GM13976 (cell line): ENCODE results near the gene FTH1.
"Not testable (repeated sequence)": the region's sequence is repeated elsewhere in the genome, so short reads cannot be mapped to it uniquely, and the experiment has no call there.

Source experiments
- DNase-seq: peaks from one replicate; pipeline ENCODE4 v3.0.0; 2012; ENCODE audit warnings: low spot score
- in situ Hi-C: fragments of 300-500 bp; cut with MboI; formaldehyde crosslinking; loops from one replicate; pipeline ENCODE4 v1.12.0; 2022; ENCODE audit warnings: low sequenced_read_pairs, mixed read lengths, inconsistent platforms; ENCODE audit not compliant: unreplicated experiment
- TF ChIP-seq, protein P1 (sequence below): IDR thresholded peaks from 2 replicates; pipeline ENCODE4 v1.5.1; 2012; ENCODE audit warnings: borderline replicate concordance, mild to moderate bottlenecking; ENCODE audit not compliant: insufficient read depth; ENCODE audit errors: extremely low read depth, missing control alignments, control extremely low read depth

FTH1 gene

DNA sequence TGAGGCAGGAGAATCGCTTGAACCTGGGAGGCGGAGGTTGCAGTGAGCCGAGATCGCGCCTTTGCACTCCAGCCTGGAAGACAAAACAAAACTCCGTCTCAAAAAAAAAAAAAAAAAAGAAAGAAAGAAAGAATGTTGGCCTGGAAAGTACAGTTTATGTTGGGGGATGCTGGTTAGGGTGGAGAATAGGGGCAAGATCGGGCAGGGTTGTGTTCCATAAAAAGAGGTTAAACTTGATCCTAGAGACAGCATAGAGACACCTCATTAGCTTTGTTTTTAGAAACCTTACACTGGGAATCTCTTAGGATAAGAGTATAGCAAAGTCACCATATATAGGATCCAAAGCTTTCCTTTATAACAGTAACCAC lies 1.9 kb upstream of the FTH1 start:
- in situ Hi-C loops = loop anchor here (10.0 kb wide), 1 partner anchor 105 kb away; no protein-coding TSS in a partner anchor
- TF ChIP-seq, protein P1, sequence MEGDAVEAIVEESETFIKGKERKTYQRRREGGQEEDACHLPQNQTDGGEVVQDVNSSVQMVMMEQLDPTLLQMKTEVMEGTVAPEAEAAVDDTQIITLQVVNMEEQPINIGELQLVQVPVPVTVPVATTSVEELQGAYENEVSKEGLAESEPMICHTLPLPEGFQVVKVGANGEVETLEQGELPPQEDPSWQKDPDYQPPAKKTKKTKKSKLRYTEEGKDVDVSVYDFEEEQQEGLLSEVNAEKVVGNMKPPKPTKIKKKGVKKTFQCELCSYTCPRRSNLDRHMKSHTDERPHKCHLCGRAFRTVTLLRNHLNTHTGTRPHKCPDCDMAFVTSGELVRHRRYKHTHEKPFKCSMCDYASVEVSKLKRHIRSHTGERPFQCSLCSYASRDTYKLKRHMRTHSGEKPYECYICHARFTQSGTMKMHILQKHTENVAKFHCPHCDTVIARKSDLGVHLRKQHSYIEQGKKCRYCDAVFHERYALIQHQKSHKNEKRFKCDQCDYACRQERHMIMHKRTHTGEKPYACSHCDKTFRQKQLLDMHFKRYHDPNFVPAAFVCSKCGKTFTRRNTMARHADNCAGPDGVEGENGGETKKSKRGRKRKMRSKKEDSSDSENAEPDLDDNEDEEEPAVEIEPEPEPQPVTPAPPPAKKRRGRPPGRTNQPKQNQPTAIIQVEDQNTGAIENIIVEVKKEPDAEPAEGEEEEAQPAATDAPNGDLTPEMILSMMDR = no peak
- DNase-seq = no peak

DNA sequence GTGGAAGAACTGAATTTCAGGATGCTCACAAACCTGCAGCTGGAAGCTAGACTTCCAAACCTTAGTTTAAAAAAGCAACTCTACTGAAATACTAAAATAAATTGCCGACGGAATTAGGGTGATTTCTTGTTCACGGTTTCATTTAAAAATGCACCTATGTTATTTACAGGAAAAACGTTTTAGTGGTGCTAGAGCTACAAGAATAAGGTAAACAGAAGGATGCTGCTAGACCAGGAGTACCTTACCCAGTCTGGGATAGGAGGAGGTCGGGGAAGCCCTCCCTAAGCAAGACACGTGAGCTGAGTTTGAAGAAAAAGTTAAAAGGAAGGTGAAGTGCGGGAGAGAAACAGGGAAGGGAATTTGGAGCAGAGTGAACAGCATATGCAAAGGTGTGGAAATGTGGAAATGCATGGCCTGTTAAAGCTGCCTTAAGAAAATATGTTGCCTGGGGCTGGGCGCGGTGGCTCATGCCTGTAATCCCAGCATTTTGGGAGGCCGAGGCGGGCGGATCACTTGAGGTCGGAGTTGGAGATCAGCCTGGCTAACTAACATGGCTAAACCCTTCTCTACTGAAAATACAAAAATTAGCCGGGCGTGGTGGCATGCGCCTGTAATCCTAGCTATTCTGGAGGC lies 1.4 kb upstream of the FTH1 start:
- in situ Hi-C loops = loop anchor here (10.0 kb wide), 1 partner anchor 106 kb away; no protein-coding TSS in a partner anchor
- DNase-seq = no peak
- TF ChIP-seq, protein P1 = no peak

DNA sequence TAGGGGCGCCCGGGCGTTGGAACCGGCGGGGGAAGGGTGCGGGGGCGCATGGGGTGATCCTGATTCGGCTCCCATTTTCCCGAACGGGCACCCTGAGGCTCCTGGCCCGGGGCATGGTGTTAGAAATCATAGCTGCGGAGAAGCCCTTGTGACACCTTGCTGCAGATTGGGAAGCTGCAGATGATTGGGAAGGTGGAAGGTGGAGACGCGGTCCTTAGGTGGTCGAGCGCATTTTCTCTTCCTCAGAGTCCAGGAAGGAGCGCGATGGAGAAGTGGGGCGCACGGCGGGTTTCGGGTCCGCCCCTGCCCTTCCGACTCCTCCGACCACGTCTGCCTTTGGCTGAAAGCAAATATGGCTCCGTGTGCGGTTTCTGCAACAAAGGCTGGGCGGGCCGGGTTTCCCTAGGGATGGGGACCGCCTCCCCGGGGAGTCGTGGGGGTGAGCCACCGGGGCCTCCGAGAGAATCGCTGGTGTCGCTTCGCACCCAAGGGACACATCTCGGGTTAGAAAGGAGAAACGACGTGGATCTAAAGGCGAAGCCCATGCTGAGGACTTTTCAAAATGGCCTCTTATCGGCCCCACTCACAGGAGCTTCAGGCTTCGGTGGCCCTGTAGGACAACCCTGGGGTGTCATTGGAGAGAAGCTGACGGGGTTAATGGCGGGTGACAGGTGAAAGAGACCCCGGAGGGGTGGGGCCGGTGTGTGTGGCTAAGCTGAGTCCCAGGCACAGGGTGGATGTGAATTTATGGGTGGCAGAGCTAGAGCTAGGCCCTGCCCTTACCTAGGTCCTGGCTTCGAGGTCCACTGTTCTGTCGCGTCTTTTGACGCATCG lies 707 bp upstream of the FTH1 start:
- in situ Hi-C loops = loop anchor here (10.0 kb wide), 1 partner anchor 107 kb away; no protein-coding TSS in a partner anchor

DNA sequence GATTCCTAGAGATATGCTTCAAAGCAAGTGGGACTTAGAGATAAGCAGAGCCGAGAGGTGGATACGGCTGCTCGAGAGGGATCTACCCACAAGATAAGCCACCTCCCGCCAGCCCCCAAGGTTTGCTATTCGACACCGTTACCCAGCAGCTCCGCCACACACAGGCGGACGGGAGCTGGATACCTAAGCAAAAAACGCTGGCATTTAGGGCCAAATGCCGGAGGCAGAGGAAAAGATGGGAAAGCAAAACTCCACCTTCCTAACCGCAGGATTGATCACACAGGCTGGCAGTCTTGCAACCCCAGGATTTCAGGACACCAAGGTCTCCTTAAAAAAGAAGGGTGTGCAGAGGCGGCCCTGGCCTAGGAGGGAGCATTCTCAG lies 709 bp downstream of the FTH1 start:
- TF ChIP-seq, protein P1 = no peak

More for the DNA sequence above, 707 bp upstream of the FTH1 start:
- DNase-seq = peak; percentile 70
- TF ChIP-seq, protein P1 = no peak

DNA sequence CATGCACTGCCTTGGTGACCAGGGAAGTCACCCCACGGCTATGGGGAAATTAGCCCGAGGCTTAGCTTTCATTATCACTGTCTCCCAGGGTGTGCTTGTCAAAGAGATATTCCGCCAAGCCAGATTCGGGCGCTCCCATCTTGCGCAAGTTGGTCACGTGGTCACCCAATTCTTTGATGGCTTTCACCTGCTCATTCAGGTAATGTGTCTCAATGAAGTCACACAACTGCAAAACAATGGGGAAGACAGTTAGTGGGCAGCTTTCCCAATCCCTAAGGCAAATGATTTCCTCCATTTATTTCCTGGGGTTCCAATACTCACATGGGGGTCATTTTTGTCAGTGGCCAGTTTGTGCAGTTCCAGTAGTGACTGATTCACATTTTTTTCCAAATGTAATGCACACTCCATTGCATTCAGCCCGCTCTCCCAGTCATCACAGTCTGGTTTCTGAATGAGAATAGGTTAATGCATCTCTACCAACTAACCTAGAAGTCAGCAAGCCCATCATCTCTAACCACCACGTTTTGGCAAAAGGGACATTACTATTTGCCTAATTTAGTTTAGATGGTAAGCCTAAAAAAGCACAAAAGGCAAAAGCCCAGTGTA lies 2.7 kb downstream of the FTH1 start:
- not testable (repeated sequence) for DNase-seq
- in situ Hi-C loops = loop anchor here (10.0 kb wide), 1 partner anchor 110 kb away; no protein-coding TSS in a partner anchor

More for the DNA sequence above, 709 bp downstream of the FTH1 start:
- no peak for DNase-seq
- in situ Hi-C loops = loop anchor here (10.0 kb wide), 1 partner anchor 108 kb away; no protein-coding TSS in a partner anchor

DNA sequence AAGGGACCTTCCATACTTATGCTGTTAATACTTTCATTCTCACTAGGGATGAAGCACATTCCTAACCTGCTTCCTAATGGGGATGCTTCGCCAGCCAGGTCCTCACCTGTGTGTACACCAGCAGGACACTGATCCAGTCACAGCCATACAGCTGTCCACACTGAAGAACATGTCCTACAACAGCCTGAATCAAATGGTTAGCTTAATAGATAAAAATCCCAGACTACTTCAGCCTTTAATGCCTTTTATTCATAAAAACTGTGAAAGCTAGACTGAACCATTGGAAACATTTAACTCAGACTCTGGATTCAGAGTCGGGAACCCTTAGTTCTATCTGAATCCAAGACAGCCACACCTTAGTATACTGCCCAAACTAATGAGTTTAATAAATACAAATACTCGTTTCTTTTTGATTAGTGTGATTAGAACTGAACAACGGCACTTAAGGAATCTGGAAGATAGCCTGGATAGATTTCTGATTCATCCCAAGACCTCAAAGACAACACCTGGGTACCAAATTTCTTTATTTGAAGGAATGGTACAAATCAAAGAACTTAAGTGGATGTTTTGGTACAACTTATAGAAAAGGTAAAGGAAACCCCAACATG lies 3.3 kb downstream of the FTH1 start:
- in situ Hi-C loops = loop anchor here (10.0 kb wide), 1 partner anchor 111 kb away; no protein-coding TSS in a partner anchor
- TF ChIP-seq, protein P1 = no peak
- DNase-seq = no peak
